A204.1 (cell line): Measurements from ENCODE around the gene KLHL1.
"Not testable (repeated sequence)": the region's sequence is repeated elsewhere in the genome, so short reads cannot be mapped to it uniquely, and the experiment has no call there.

Experiments
- FAIRE-seq: peaks from 2 replicates; lab custom pipeline; 2012; peaks lifted over from hg19 to GRCh38; lab: Jason Lieb, UNC

The KLHL1 gene, protein sequence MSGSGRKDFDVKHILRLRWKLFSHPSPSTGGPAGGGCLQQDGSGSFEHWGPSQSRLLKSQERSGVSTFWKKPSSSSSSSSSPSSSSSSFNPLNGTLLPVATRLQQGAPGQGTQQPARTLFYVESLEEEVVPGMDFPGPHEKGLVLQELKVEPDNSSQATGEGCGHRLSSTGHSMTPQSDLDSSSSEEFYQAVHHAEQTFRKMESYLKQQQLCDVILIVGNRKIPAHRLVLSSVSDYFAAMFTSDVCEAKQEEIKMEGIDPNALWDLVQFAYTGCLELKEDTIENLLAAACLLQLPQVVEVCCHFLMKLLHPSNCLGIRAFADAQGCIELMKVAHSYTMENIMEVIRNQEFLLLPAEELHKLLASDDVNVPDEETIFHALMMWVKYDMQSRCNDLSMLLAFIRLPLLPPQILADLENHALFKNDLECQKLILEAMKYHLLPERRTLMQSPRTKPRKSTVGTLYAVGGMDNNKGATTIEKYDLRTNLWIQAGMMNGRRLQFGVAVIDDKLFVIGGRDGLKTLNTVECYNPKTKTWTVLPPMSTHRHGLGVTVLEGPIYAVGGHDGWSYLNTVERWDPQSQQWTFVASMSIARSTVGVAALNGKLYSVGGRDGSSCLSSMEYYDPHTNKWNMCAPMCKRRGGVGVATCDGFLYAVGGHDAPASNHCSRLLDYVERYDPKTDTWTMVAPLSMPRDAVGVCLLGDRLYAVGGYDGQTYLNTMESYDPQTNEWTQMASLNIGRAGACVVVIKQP

GRCh38 chr13:70108356-70109105 is at the start of gene KLHL1:
Gene KLHL1 (minus strand): TSS chr13:70108452. CDS start chr13:70107699, 753 bp downstream.
- no peak for FAIRE-seq

DNA sequence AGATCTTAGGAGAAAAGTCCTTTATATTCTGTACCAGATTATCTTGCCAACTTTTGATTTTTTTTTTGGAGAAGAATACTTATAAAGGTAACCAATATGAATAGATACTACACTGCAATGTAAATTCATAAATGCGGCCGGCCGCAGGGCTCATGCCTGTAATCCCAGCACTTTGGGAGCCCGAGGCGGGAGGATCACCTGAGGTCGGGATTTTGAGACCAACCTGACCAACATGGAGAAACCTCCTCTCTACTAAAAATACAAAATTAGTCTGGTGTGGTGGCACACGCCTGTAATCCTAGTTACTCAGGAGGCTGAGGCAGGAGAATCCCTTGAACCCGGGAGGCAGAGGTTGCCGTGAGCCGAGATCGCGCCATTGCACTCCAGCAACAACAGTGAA is 34.4 kb upstream of the KLHL1 start:
- FAIRE-seq: not testable (repeated sequence)

DNA sequence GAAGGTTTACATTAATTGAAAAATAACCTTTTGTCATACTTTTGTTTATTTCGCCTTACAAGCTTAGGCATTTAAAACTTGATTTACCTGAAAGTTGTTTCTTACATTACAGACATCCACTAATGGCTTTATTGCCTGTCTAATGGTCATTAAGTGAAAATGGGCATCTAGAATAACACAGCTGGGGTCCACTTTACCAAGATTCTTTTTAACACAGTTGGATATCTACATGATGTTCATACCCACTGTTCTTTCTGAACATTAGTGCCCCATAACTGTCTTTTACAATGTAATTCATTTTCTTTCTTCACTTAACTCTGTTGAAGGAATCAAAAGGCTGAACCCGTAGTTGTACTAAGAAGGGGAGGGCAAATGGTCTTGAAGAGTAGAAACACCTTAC is 19.8 kb upstream of the KLHL1 start:
- no peak for FAIRE-seq

DNA sequence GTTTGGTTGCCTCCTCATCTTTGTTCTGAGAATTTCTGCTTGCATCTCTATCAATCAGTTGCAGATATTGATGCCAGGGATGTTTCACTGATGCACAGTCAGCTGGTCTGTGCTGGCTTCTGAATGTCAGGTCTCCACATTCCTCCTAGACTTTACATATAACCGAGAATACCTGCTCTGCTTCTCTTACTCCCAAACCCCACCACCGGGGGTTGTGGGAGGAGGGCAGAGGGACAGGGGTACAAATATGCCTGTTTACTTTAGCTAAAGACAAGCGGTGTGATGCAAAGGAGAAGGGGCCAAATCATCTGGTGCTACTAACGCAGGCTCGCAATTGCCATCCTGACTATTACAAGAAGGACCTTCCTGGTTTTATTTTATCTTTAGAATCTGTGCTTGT is 17.4 kb upstream of the KLHL1 start:
- no peak for FAIRE-seq

DNA sequence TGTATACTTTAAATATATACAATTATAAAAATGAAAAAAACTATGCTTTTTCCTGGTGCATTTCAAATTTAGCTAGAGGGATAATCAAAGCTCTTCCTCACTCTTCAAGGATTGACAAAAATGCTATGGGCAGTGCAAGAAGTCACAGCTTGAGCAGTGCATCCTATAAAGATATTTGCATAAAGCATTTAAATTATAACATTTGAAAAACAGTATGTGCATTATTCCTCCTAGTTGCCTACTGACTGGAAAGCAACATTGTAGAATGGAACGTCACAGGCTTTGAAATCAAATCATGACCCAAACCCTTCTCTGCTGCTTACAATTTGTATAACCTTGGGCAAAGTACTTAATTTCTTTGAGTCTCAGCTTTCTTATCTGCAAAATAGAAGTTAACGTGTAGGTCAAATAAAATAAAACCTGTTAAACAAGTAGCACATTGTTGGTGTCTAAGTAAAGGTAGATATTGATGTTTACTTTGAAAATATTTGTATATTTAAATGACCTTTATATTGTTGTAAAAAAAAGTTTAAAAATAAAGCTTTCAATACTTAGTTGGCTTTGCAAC is 9.2 kb upstream of the KLHL1 start:
- no peak for FAIRE-seq

DNA sequence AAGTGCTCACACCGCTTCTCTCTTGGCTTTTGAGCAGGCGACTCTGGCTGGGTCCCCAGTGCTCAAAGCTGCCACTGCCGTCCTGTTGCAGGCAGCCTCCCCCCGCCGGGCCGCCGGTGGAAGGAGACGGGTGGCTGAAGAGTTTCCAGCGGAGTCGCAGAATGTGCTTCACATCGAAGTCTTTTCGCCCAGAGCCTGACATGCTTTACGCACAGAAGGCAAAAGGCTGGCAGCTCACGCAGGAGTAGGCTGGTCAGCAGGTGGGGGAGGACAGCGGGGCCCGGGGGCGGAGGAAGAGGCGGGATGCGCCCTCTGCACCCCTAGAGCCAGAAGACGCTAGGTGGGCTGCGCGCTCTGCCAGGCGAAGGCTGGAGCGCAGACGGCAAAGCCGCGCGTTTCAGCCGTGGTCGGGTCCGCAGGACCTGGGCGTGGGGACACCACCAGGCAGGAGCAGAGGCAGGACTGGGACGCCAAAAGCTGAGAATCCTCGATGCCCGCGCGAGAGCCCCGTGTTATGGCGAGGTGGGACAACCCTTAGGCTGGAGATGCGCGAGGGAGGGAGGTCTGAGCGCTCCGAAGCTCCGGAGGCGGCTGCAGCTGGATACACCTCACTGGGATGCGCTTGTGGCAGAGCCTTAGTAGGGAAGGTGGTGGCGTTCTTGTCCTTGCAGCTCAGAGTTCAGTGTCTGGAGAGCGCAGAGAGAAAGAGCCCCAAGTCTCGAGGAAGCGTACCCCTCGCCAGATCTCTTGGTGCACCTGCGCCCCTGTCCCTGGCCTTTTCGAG is 562 bp downstream of the KLHL1 start, which contains the start of gene ATXN8OS:
ATXN8OS (plus strand) TSS at position 329 of the 784 bp plus-strand sequence.
- no peak for FAIRE-seq

DNA sequence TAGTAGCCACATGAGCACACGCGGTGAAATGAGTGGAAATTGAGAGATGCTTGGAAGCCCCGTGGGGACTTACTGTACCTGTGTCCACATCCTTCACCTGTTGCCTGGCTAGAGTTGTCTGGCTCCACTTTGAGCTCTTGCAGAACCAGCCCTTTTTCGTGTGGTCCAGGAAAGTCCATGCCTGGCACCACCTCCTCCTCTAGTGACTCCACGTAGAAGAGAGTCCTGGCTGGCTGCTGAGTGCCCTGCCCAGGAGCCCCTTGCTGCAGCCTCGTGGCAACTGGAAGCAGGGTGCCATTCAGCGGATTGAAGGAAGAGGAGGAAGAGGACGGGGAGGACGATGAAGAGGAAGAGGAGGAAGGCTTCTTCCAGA is 1.1 kb downstream of the KLHL1 start:
- no peak for FAIRE-seq

GRCh38 chr13:70104481-70104880 is 3.8 kb downstream of the KLHL1 start:
- no peak for FAIRE-seq

DNA sequence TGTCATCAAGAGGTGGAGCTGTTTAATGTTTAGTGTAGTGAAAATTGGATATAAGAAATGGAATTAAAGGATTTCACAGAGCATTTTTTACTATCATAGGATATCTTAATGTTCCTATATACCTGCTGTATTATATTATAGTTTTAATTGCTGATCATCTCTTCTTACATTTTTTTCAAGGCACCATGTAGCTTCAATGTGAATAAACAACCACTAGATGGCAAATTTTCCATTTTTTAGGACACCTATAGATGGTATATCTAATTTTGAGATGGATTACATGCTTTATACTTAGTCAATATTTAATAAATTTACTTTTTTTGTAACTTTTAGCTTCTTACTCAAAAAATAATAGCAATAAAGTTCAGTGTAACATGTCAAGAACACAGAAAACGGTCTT is 9.6 kb downstream of the KLHL1 start:
- FAIRE-seq: peak; percentile 94

DNA sequence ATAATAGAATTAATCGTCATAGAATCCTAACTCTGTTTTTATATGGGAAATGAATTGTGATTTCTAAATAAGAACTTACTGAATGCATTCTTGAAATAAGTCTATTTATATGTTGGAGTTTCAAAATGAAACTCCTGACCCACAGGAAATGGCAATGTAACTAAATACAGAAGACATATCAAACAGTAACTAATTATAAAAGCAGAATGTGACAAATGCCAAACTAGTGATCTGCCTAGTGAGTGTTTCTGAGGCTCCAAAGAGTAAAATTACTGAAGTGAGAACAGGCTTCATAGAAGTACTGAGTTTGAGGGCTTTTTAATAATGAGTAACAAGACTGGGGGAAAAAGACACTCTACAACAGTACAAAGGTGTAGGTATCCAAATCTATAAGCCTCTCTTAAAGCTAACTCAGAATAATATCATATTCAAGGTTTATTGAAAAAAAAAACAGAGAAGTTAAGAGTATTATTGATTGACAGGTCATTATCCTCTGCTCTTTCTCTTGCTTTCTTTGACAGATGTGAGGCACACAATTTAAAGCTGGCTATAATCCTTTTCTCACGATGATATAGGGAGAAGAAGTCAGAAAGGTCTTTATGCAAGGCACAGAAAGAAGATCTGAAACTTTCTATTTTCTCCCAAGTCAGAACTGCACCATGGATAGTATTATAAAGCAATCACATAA is 18.1 kb downstream of the KLHL1 start:
- FAIRE-seq: no peak

DNA sequence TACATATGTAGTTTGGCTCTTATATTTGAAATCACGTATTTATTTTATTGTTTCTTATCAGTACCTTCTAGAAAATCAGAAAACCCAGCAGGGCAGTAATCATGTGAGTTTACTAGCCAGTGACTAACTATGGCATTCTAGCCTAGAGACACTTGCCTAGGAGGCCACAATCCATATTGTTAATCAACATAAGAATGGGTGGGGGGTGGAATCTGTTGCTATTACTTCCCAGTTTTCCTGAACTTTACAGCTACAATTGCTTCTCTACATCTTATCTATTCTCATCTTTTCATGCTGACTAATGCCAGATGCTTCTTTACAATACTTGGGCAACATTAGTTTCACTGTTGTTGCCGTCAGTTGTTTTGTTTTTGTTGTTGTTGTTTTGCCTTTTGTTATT is 19.3 kb downstream of the KLHL1 start:
- no peak for FAIRE-seq

DNA sequence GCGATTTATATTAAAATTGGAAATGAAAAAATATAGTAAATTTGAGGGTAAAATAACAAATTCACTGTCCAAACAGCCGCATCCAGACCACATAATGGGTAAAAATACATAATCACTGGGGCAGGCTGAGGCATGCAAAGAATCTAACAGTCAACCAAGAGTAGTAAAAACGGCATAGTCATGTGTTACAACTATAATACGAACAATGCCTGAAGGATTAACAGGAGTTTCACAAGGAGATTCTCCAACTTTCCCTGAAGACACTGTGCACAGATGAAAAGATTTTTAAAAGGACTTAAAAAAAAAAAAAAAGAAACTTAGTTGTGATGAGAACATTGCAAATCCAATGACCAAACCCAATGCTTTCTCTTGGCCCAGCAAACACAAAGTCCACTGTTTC is 21.0 kb downstream of the KLHL1 start:
- no peak for FAIRE-seq

DNA sequence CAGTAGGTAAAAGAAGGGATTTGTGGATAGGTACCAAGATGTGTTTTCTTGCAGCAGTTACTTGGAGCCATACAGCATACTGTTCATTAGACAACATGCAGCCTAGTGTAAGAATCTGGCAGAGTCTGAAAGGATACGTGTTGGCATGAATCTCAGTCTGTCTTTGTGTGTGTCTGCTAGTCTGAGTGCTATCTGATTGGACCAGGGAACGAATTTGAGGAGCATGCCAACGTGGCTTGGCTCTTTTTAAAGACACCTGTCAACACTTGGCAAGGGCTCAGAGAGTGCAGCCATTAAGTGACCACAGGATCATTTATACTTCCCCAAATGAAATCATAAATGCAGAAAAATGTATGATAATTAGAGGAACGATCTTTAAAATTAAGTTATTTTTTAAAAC is 28.2 kb downstream of the KLHL1 start:
- no peak for FAIRE-seq

- FAIRE-seq: no peak
Observed at GRCh38 chr13:70054572-70054971, 53.7 kb downstream of the KLHL1 start.

- FAIRE-seq: no peak
Observed at GRCh38 chr13:70051531-70051930, 56.7 kb downstream of the KLHL1 start.

DNA sequence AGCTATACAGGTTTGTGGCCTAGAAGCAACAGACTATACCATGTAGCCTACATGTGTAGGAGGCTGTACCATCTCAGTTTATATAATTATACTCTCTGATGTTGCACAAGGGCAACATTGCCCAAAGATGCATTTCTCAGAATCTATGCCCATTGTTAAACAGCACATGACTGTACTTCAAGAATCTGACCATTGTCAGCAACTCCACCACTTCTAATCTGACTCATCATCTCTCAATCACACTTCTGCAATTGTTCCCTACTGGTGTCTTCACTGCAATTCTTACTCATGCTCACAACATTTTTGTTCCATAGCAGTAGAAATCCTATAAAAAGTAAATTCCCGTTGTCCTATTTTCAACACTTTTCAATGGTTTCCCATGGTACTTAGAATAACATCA is 64.6 kb downstream of the KLHL1 start:
- FAIRE-seq: no peak

DNA sequence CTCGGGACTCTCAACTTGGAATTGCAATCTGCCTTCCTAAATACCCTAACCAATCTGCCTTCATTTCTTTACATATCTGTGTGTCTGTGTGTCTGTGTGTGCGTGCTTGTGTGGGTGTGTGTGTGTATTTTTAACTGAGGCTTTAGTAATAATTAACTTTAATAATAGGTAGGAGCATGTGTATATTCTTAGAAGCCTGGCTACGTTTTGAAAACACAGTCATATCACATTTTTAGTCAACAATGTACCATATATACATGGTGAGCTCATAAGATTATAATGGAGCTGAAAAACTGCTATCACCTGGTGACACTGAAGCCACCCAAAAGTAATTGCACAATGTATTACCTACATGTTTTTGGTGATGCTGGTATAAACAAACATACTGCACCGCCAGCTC is 66.1 kb downstream of the KLHL1 start:
- FAIRE-seq: no peak

DNA sequence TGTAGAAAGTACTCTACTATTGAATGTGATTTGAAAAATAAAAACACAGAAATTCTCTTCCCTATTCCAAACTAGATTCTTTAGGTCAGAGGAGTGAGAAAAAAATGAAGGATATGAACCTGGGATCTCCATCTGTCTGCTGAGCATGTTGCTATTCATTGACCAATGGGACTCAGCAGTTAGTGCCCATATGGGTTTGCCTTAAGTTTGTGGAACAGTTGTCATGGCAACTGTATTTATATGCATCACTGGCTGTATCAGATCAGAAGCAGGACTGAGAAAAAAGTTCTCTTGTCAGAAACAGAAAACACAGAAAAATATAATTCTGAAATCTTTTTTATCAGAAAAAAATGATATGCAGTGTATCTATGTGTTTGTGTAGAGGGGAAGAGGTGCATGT is 74.0 kb downstream of the KLHL1 start:
- FAIRE-seq: no peak

- FAIRE-seq: no peak
Observed at GRCh38 chr13:70027551-70027950, 80.7 kb downstream of the KLHL1 start.

- no peak for FAIRE-seq
Observed at GRCh38 chr13:70023516-70023915, 84.7 kb downstream of the KLHL1 start.

- FAIRE-seq: no peak
Observed at GRCh38 chr13:70022646-70023045, 85.6 kb downstream of the KLHL1 start.
